Ovary (tissue), 3 donors: ENCODE results near the gene TSPAN14.

ENCODE experiments used
- CTCF ChIP-seq, 3 donors: fragments of 450-650 bp in 2 of 3; fragments of 200-600 bp in 1 of 3; IDR thresholded peaks; one replicate each; pipeline versions ENCODE4 v1.5.1 to v1.8.0; 2016 to 2022; ENCODE audit warnings: antibody characterized with exemption in 3 of 3, mild to moderate bottlenecking in 1 of 3
- POLR2A ChIP-seq: fragments of 450-650 bp; IDR thresholded peaks from one replicate; pipeline ENCODE4 v1.6.1; 2017; ENCODE audit warnings: antibody characterized with exemption, mild to moderate bottlenecking, moderate library complexity
- donor health status: DM: no; HTN: no; CAD: no.

GRCh38 chr10:80415734-80416478, 38.2 kb upstream of the TSPAN14 start:
- TF ChIP-seq POLR2A (no peak), CTCF (IDR thresholded peaks at IDR 0.05) (no peak)
